Right lung (tissue), 10 donors: ENCODE data around the gene OOSP4B. TPM values are rescaled to one million over a fixed set of nuclear protein-coding genes. Genes with fewer than 3 reads are reported as not detected.
"Not testable (repeated sequence)": the region's sequence is repeated elsewhere in the genome, so short reads cannot be mapped to it uniquely, and the experiment has no call there.

Experiments used
- DNase-seq, 2 donors: peaks; one replicate each; pipeline ENCODE4 v3.0.0-alpha.2; 2013
- long read RNA-seq, 8 donors: transcript quantifications; one replicate each; lab custom pipeline, GENCODE V29; 2026
- polyA plus RNA-seq, 5 donors: library from polyadenylated mRNA; unstranded; fragments of 120-200 nt; gene quantifications; one replicate each; pipeline versions ENCODE4 v1.2.1 to v1.2.3, GENCODE V29; 2013; ENCODE audit warnings: inconsistent platforms in 1 of 5, low replicate concordance in 1 of 5; ENCODE audit not compliant: insufficient read length in 5 of 5, insufficient read depth in 1 of 5

Gene OOSP4B
- not detected for polyA plus RNA-seq
- long read RNA-seq, donor 1 = 0 reads
- long read RNA-seq, donor 2 = 0 reads
- long read RNA-seq, donor 3 = 0 reads
- long read RNA-seq, donor 4 = 0 reads
- long read RNA-seq, donor 5 = 0 reads
- long read RNA-seq, donor 6 = 0 reads
- long read RNA-seq, donor 7 = 0 reads
- long read RNA-seq, donor 8 = 0 reads

DNA sequence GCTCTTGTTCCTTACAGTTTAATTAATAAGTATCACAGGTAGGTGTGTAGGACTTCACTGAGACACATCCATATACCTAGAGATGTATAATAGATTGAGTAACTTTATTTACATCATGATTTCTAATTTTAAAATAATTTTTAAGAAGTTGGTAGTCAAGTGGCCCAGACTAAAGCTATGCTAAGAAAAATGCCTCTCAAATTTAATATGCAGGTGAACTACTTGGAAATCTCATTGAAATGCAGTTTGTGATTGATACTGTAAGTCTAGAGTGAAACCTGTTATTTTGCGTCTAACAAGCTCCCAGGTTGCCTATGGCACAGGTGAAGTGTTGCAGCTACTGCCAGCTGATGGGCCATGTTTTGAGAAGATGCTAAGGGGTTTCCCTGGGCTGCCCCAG lies at the start of gene OOSP4B:
Gene OOSP4B (plus strand): TSS at position 301 of the 400 bp plus-strand sequence.
- no peak for DNase-seq

DNA sequence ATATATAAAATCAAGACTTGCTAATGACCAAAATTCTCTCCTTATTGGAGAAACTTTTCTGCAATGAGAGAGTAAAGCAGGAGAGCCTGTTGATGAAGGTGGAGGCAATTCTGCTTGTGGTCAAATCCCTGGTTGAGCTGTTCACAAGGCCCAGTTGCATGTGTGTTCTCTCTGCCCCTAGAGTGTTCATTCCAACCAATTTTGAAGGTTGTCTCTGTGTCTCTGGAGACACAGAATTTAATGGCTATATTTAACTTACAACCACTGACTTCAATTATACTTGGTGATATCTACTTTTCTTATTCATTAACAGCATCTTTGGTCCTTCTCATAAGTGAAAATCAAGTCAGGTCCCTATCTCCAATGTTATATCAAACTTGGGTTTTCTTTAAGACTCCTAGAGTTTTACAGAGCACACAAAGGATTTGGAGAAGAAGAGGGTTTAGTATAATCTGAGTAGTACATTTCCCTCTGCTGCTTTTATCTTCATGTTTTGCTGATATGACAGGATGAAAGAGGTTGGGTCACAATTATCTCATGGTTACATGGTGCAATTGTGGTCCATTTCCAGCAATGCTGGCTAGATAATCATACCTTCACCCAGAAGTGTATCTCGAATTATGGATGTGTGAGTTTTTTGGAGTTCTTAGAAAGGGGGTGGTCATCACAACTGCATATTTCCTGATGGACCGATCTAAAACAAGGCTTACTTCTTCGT lies 49.1 kb upstream of the OOSP4B start:
- no peak for DNase-seq

GRCh38 chr11:59968395-59968783 lies 48.6 kb upstream of the OOSP4B start:
- DNase-seq = no peak

DNA sequence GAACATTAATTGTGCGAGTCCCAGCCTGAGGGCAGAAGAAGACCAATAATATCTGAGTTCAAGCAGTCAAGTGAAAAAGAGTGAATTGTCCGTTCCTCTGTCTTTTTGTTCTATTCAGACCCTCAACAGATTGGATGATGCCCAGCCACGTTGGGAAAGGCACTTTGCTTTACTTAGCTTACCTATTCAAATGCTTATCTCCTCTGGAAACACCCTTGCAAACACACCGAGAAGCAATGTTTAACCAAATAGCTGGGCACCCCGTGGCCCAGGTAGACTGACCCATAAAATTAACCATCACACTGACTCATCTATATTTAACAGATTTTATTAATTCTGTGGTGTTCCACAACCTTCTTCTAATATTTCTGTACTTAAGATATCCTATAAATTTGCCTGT lies 43.9 kb upstream of the OOSP4B start:
- no peak for DNase-seq

DNA sequence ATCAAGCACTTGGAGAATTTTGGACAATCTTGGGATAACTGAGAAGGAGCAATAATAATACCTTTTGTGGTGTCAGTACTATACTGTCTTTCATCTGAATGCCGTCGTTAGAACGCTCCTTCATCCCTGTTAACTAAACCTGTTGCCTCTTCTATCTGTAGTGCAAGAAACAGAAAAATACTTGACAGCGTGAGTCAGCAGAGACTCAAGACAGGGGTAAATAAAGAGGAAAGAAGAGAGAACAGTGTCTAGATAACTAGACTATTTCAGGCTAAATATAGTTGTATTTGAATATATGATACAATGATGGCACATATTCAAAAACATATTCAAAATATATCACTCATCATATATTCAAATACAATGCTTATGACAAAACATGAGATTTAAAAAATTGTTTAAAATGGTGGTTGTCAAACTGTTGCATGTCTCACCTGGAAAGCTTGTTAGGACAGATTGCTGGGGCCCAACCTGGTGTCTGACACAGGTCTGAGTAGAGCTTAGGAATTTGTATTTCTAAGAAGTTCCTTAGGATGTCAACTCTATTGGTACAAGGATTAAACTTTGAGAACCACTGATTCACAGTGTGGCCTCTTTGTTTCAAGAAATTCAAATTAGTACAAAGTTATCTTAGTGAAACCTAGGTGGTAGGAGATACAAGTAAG lies 35.7 kb upstream of the OOSP4B start:
- no peak for DNase-seq

DNA sequence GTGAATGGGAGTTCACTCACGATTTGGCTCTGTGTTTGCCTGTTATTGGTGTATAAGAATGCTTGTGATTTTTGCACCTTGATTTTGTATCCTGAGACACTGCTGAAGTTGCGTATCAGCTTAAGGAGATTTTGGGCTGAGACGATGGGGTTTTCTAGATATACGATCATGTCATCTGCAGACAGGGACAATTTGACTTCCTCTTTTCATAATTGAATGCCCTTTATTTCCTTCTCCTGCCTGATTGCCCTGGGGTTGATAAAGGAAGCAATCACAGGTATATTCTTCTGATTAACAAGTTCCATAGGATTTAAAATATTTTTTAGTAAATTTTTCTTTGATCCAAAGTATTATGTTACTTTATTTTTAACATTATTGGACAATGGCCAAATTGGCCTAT lies 34.9 kb upstream of the OOSP4B start:
- DNase-seq = not testable (repeated sequence)

DNA sequence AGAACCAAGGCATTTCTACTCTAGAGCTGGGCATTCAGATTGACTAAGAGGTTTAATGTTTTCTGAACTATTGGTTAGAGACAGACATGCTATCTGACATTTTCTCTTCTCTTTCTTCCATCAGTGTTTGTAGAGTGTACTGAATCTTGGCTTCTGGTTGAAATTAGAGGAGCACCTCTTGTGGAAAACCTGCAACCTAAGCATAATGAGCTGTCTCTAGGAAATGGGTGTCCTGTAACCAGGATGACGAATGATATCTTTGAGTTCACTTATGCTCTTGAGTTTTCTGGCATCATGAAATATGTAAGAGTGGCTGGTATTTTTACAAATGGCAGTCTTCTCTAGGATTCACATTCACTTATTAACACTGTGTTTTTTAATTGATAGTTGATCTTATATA lies 33.8 kb upstream of the OOSP4B start:
- DNase-seq = no peak

DNA sequence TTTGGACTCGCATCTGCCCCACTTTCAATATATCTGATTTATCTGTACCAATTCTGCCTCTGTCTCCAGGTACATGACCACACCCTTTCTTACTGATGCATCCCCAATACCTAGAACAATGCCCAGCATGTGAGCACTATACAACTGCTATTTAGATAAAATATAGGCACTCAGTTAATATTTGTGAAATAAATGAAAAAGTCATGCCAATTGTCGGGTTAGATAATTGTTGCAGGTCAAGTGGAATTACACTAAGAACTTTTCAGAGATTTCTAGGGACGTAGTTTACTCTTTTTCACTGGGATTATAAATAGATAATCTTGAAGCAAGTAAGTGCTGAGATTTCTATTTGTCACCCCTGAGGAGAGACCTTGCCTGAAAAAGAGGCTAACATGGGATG lies 32.6 kb upstream of the OOSP4B start:
- no peak for DNase-seq

GRCh38 chr11:59990421-59990820 lies 26.6 kb upstream of the OOSP4B start:
- no peak for DNase-seq

DNA sequence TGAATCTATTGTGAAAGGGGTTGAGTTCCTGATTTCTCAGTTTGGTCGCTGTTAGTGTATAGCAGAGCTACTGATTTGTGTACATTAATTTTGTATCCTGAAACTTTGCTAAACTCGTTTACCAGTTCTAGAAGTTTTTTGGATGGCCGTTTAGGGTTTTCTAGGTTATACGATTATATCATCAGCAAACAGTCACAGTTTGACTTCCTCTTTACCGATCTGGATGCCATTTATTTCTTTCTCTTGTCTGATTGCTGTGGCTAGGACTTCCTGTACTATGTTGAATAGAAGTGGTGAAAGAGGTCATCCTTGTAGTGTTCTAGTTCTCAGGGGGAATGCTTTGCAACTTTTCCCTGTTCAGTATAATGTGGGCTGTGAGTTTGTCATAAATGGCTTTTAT lies 24.6 kb upstream of the OOSP4B start:
- no peak for DNase-seq

GRCh38 chr11:59997800-59998199 lies 19.2 kb upstream of the OOSP4B start:
- DNase-seq = no peak

GRCh38 chr11:59999691-60000090 lies 17.3 kb upstream of the OOSP4B start:
- no peak for DNase-seq

DNA sequence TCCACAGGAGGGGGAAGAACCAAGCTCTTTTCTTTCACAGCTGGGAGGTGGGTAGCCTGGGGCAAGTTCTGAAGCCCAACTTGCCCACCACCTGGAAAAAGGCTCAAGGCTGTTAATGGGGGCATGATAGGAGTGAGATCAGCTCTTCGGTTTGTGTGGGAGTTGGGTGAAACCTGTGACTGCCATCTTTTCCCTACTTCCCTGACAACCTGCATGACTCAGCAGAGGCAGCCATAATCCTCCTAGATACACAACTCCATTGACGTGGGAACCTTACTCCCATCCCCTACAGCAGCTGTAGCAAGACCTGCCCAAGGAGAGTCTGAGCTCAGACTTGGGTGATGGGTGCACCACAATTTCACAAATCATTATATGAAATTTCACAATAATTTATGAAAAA lies 13.3 kb upstream of the OOSP4B start:
- no peak for DNase-seq

GRCh38 chr11:60005360-60005759 lies 11.6 kb upstream of the OOSP4B start:
- no peak for DNase-seq

- DNase-seq = no peak
These were observed 1.1 kb downstream of the OOSP4B start for GRCh38 chr11:60018058-60018457.

- not testable (repeated sequence) for DNase-seq
These were observed 3.4 kb downstream of the OOSP4B start for GRCh38 chr11:60020376-60020775.

DNA sequence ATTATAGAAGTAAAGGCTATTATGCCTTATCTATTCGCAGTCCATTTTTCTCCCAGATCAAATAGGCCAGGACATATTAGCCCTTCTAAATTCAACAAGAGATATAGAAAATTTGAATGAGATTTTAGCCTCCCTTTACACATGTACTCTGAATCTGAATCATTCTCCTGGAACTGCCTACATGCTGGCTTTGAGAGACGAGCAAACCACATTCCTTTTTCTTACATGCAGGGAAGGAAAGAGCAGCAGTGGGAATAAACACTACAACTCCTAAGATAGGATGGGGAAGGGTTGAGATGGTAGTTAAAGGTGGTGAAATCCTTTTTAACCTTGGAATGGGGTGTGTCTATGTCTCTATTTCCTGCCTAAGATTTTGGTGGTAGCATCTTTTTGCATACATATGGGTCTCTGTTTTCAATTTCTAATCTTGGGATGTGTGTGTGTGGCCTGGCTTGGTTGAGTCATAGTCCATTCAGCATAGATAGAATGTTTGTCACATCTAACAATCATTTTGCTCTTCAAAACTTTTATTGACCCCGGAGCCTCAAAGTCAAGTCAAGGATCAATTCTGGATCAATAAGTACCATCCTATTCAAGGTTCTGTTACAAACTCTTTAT lies 12.1 kb downstream of the OOSP4B start:
- DNase-seq = no peak

- DNase-seq = no peak
These were observed 23.1 kb downstream of the OOSP4B start, which contains the start of gene OOSP2 for GRCh38 chr11:60040109-60040508. TSS of gene OOSP2 (plus strand) at chr11:60040409. CDS start at chr11:60040460, 51 bp downstream.

DNA sequence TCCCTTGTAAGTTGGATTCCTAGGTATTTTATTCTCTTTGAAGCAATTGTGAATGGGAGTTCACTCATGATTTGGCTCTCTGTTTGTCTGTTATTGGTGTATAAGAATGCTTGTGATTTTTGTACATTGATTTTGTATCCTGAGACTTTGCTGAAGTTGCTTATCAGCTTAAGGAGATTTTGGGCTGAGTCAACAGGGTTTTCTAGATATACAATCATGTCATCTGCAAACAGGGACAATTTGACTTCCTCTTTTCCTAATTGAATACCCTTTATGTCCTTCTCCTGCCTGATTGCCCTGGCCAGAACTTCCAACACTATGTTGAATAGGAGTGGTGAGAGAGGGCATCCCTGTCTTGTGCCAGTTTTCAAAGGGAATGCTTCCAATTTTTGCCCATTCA lies 33.4 kb downstream of the OOSP4B start:
- DNase-seq = not testable (repeated sequence)

GRCh38 chr11:60050839-60051238 lies 33.9 kb downstream of the OOSP4B start:
- not testable (repeated sequence) for DNase-seq

DNA sequence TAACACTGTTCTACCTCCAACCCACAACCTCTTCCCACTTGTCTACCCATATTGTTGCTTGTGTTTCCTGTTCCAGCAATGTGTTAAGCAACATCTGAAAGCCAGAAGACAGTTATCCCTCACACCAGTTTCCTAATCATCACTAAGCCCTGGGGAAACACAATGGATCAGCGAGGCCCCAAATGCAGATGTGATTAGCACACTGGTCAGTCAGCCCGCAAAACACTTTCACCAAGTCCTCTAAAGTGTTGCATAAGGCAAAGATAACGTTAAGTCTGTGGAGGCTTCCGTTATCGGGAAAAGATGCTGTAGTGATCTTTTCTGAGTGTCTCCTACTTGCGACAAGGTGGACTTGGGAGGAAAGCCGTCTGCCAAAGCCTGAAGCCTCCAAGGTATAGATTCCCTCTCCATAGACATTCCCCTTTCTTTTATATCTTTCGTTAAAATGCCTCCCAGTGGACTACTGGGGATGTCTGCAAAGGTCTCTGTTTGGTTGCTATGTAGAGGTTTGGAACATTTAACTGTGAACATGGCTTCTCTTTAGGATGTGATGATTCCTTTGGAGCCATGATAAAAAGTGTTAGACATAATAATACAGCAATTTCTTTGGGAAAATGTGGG lies 39.5 kb downstream of the OOSP4B start, which contains the start of gene MS4A3:
Gene MS4A3 (plus strand): TSS at position 317 of the 621 bp plus-strand sequence. CDS start 4,496 bp downstream, outside the sequence.
- DNase-seq = no peak

GRCh38 chr11:60059052-60059451 lies 42.1 kb downstream of the OOSP4B start:
- no peak for DNase-seq
